ENCODE results near the gene NEUROD4. TPM values are rescaled to one million over a fixed set of nuclear protein-coding genes. Genes with fewer than 3 reads are reported as not detected.

NEUROD4 gene
- total RNA-seq, 1 experiment from 2014 or later, result not detected

GRCh38 chr12:55043542-55043941 is 23.8 kb downstream of the NEUROD4 start:
- Histone ChIP-seq H3K36me3 (ENCODE audit: low read depth, low read length) (no peaks in the 10 kb centered on the region), H3K27me3 (ENCODE audit: low read length) (peaks cover 90% of the 10 kb centered on the region), H3K27ac (ENCODE audit: low read length) (no peak overlapping the region), H3K9me3 (ENCODE audit: low read length) (no peaks in the 10 kb centered on the region), H3K4me3 (ENCODE audit: low read length) (no peak overlapping the region), H2AFZ (ENCODE audit: low read length) (no peak overlapping the region), H3F3A (ENCODE audit: low read length, unreplicated experiment) (no peaks in the 10 kb centered on the region), H3K4me1 (ENCODE audit: insufficient read depth, low read length) (no peaks in the 10 kb centered on the region), H3K4me2 (ENCODE audit: low read length) (no peak overlapping the region), H3K9ac (ENCODE audit: low read length) (no peak overlapping the region), H4K20me1 (ENCODE audit: low read length) (no peaks in the 10 kb centered on the region), H3K79me2 (ENCODE audit: low read length) (no peaks in the 10 kb centered on the region), H3K9me2 (replicated peaks; ENCODE audit: low read length) (no peaks in the 10 kb centered on the region)
- intact Hi-C loops (cut with micrococcal nuclease), result no loop called here
- CTCF ChIA-PET, result no interaction called here
- DNase-seq (no peak), ATAC-seq (no peak)
- POLR2A ChIA-PET (ENCODE audit: unreplicated experiment), result no interaction called here
- BruUV-seq (replicated peaks), result no TSS peak
- TF ChIP-seq CTCF (conservative IDR thresholded peaks at IDR 0.05; ENCODE audit: low read depth, low read length) (no peak), EZH2 (IDR thresholded peaks at IDR 0.05; ENCODE audit: low read length, unreplicated experiment) (no peak), EZH2phosphoT487 (IDR thresholded peaks at IDR 0.05; ENCODE audit: borderline replicate concordance, low read length) (no peak)

GRCh38 chr12:55044135-55044534 is 24.4 kb downstream of the NEUROD4 start:
- Histone ChIP-seq H3F3A (ENCODE audit: low read length, unreplicated experiment) (no peaks in the 10 kb centered on the region), H2AFZ (ENCODE audit: low read length) (no peak overlapping the region), H3K36me3 (ENCODE audit: low read depth, low read length) (no peaks in the 10 kb centered on the region), H3K9me3 (ENCODE audit: low read length) (no peaks in the 10 kb centered on the region), H3K9ac (ENCODE audit: low read length) (no peak overlapping the region), H4K20me1 (ENCODE audit: low read length) (no peaks in the 10 kb centered on the region), H3K4me3 (ENCODE audit: low read length) (no peak overlapping the region), H3K27me3 (ENCODE audit: low read length) (peaks cover 90% of the 10 kb centered on the region), H3K4me2 (ENCODE audit: low read length) (no peak overlapping the region), H3K27ac (ENCODE audit: low read length) (no peak overlapping the region), H3K79me2 (ENCODE audit: low read length) (no peaks in the 10 kb centered on the region), H3K4me1 (ENCODE audit: insufficient read depth, low read length) (no peaks in the 10 kb centered on the region), H3K9me2 (replicated peaks; ENCODE audit: low read length) (no peaks in the 10 kb centered on the region)
- CTCF ChIA-PET, result no interaction called here
- no peak for TF ChIP-seq CTCF (conservative IDR thresholded peaks at IDR 0.05; ENCODE audit: low read depth, low read length)
- TF ChIP-seq EZH2 (IDR thresholded peaks at IDR 0.05; ENCODE audit: low read length, unreplicated experiment), result no peak
- TF ChIP-seq EZH2phosphoT487 (IDR thresholded peaks at IDR 0.05; ENCODE audit: borderline replicate concordance, low read length), result no peak
- no TSS peak for BruUV-seq (replicated peaks)
- ATAC-seq (no peak), DNase-seq (no peak)
- POLR2A ChIA-PET (ENCODE audit: unreplicated experiment), result no interaction called here
- intact Hi-C loops (cut with micrococcal nuclease), result no loop called here

- ATAC-seq, result no peak
- H3K4me2 ChIP-seq (ENCODE audit: low read length), result no peak overlapping the region
- CTCF ChIA-PET, result no interaction called here
- intact Hi-C loops (cut with micrococcal nuclease), result no loop called here
- DNase-seq, result no peak
- peaks cover 82% of the 10 kb centered on the region for H3K27me3 ChIP-seq (ENCODE audit: low read length)
- H2AFZ ChIP-seq (ENCODE audit: low read length), result no peak overlapping the region
- H3K9me2 ChIP-seq (replicated peaks; ENCODE audit: low read length), result no peaks in the 10 kb centered on the region
- no TSS peak for BruUV-seq (replicated peaks)
- no peaks in the 10 kb centered on the region for H3K4me1 ChIP-seq (ENCODE audit: insufficient read depth, low read length)
- H3K9ac ChIP-seq (ENCODE audit: low read length), result no peak overlapping the region
- TF ChIP-seq CTCF (conservative IDR thresholded peaks at IDR 0.05; ENCODE audit: low read depth, low read length), result no peak
- TF ChIP-seq EZH2 (IDR thresholded peaks at IDR 0.05; ENCODE audit: low read length, unreplicated experiment), result no peak
- no peak for TF ChIP-seq EZH2phosphoT487 (IDR thresholded peaks at IDR 0.05; ENCODE audit: borderline replicate concordance, low read length)
- POLR2A ChIA-PET (ENCODE audit: unreplicated experiment), result no interaction called here
- H3F3A ChIP-seq (ENCODE audit: low read length, unreplicated experiment), result no peaks in the 10 kb centered on the region
- H4K20me1 ChIP-seq (ENCODE audit: low read length), result no peaks in the 10 kb centered on the region
- H3K9me3 ChIP-seq (ENCODE audit: low read length), result no peaks in the 10 kb centered on the region
- H3K4me3 ChIP-seq (ENCODE audit: low read length), result no peak overlapping the region
- no peaks in the 10 kb centered on the region for H3K36me3 ChIP-seq (ENCODE audit: low read depth, low read length)
- no peaks in the 10 kb centered on the region for H3K79me2 ChIP-seq (ENCODE audit: low read length)
- H3K27ac ChIP-seq (ENCODE audit: low read length), result no peak overlapping the region
Observed at GRCh38 chr12:55049676-55050075, 29.9 kb downstream of the NEUROD4 start.

Measured in PC-3 (cell line).